HCT116 (cell line): ENCODE measurements around the gene NEK6. TPM values are rescaled to one million over a fixed set of nuclear protein-coding genes. Genes with fewer than 3 reads are reported as not detected.

Experiments used
- ATAC-seq: fragments of 200-7000 bp; cut with Tn5 transposase; 2 replicates; pipeline ENCODE4 v1.9.1; 2020; ENCODE audit warnings: mild to moderate bottlenecking, moderate library complexity
- BruUV-seq: library from RNA; stranded (reverse); fragments of 400-500 nt; replicated peaks from 2 replicates; lab custom pipeline; 2021; lab: Mats Ljungman, UMichigan
- CTCF ChIA-PET: fragments of 300-600 bp; sonication (Branson Sonifier 250); formaldehyde crosslinking; loops from one replicate; lab custom pipeline; 2021; ENCODE audit warnings: antibody characterized with exemption; lab: Charles Lee
- POLR2A ChIA-PET: fragments of 300-600, 350-600 bp; sonication (Branson Sonifier 250); formaldehyde crosslinking; loops from one replicate; lab custom pipeline; 2021; ENCODE audit warnings: antibody characterized with exemption; lab: Charles Lee
- RAD21 ChIA-PET, 2 experiments: fragments of 300-600 bp; sonication (Branson Sonifier 250); formaldehyde crosslinking; loops; one replicate each; lab custom pipeline; 2023; ENCODE audit warnings: low total read pairs in 2 of 2; ENCODE audit not compliant: uncharacterized antibody in 2 of 2, unreplicated experiment in 2 of 2, low non-redundant PET in 1 of 2; lab: Charles Lee
- DNase-seq: peaks from one replicate; pipeline ENCODE4 v3.0.0-alpha.2; 2010; ENCODE audit warnings: low read depth, low spot score
- H2AFZ ChIP-seq: fragments of 200-600 bp; shearing (Covaris generic), sonication (generic); 2 replicates; pipeline ENCODE4 v1.6.1; 2017; ENCODE audit warnings: low read depth, mixed run types, mixed read lengths, antibody characterized with exemption, low read length; ENCODE audit not compliant: poor library complexity, severe bottlenecking
- H3K27ac ChIP-seq: 2 replicates; pipeline ENCODE4 v1.5.1; 2012; ENCODE audit warnings: low read depth, low read length
- H3K27me3 ChIP-seq: fragments of 200-600 bp; sonication (generic); 2 replicates; pipeline ENCODE4 v1.6.1; 2016; ENCODE audit warnings: mixed run types, low read length, mixed read lengths; ENCODE audit not compliant: insufficient read depth
- H3K36me3 ChIP-seq, 2 experiments: fragments of 200-500 bp in 1 of 2; fragments of 200-600 bp in 1 of 2; sonication (Bioruptor generic) in 1 of 2; sonication (generic) in 1 of 2; 2 replicates each; pipeline versions ENCODE4 v1.5.1 to v1.6.1; 2014 to 2016; ENCODE audit warnings: low read length in 2 of 2, inconsistent platforms in 1 of 2, mixed read lengths in 1 of 2, mixed run types in 1 of 2; ENCODE audit not compliant: insufficient read depth in 2 of 2, control insufficient read depth in 1 of 2
- H3K4me1 ChIP-seq, 2 experiments: fragments of 200-600 bp in 1 of 2; sonication (generic) in 1 of 2; 2 replicates each; pipeline versions ENCODE4 v1.5.1 to v1.6.1; 2012 to 2017; ENCODE audit warnings: low read length in 2 of 2, inconsistent platforms in 1 of 2, mild to moderate bottlenecking in 1 of 2, mixed read lengths in 1 of 2, mixed run types in 1 of 2, moderate library complexity in 1 of 2; ENCODE audit not compliant: insufficient read depth in 2 of 2, control insufficient read depth in 1 of 2
- H3K4me2 ChIP-seq: fragments of 200-600 bp; sonication (generic); 2 replicates; pipeline ENCODE4 v1.6.1; 2017; ENCODE audit warnings: mixed run types, low read length, mixed read lengths
- H3K4me3 ChIP-seq, 2 experiments: fragments of 200-600 bp in 1 of 2; sonication (generic) in 1 of 2; replicated peaks in 1 of 2; 2 replicates each; pipeline ENCODE4 v1.5.1; 2011 to 2016; ENCODE audit warnings: low read length in 2 of 2, control low read depth in 1 of 2, low read depth in 1 of 2, mild to moderate bottlenecking in 1 of 2, mixed read lengths in 1 of 2, mixed run types in 1 of 2
- H3K79me2 ChIP-seq: fragments of 200-600 bp; sonication (generic); 2 replicates; pipeline ENCODE4 v1.6.1; 2017; ENCODE audit warnings: mild to moderate bottlenecking, mixed run types, low read length, moderate library complexity, mixed read lengths; ENCODE audit not compliant: insufficient read depth
- H3K9ac ChIP-seq: fragments of 200-600 bp; sonication (generic); 2 replicates; pipeline ENCODE4 v1.6.1; 2016; ENCODE audit warnings: low read length, mixed read lengths
- H3K9me2 ChIP-seq: fragments of 200-600 bp; sonication (generic), shearing (Covaris generic); 2 replicates; pipeline ENCODE4 v1.6.1; 2017; ENCODE audit warnings: mixed run types, mild to moderate bottlenecking, moderate library complexity; ENCODE audit not compliant: insufficient read depth
- H3K9me3 ChIP-seq, 2 experiments: fragments of 200-500 bp in 1 of 2; fragments of 200-600 bp in 1 of 2; sonication (Bioruptor generic) in 1 of 2; sonication (generic) in 1 of 2; 2 replicates each; pipeline ENCODE4 v1.6.1; 2014 to 2017; ENCODE audit warnings: low read length in 2 of 2, mixed read lengths in 2 of 2, inconsistent platforms in 1 of 2, low read depth in 1 of 2, mild to moderate bottlenecking in 1 of 2, mixed run types in 1 of 2, moderate library complexity in 1 of 2; ENCODE audit not compliant: control insufficient read depth in 1 of 2, insufficient read depth in 1 of 2
- H4K20me1 ChIP-seq: fragments of 200-600 bp; sonication (generic), shearing (Covaris generic); 2 replicates; pipeline ENCODE4 v1.6.1; 2017; ENCODE audit warnings: mixed run types, mild to moderate bottlenecking, moderate library complexity; ENCODE audit not compliant: insufficient read depth
- ATF3 ChIP-seq: IDR thresholded peaks from 2 replicates; pipeline ENCODE4 v1.6.1; 2012
- CTCF ChIP-seq, 3 experiments: fragments of 200-600 bp in 1 of 3; sonication (generic) in 1 of 3; IDR thresholded peaks in 2 of 3; conservative IDR thresholded peaks in 1 of 3; 2 replicates each; pipeline ENCODE4 v1.5.1; 2012 to 2017; ENCODE audit warnings: low read depth in 2 of 3, low read length in 2 of 3, antibody characterized with exemption in 1 of 3, borderline replicate concordance in 1 of 3, control low read depth in 1 of 3, mild to moderate bottlenecking in 1 of 3, mixed read lengths in 1 of 3, mixed run types in 1 of 3, moderate library complexity in 1 of 3; ENCODE audit not compliant: insufficient read depth in 1 of 3
- ELF1 ChIP-seq: IDR thresholded peaks from 2 replicates; pipeline ENCODE4 v1.6.1; 2012; ENCODE audit warnings: low read depth, borderline replicate concordance
- EZH2 ChIP-seq: fragments of 200-600 bp; sonication (generic); IDR thresholded peaks from 2 replicates; pipeline ENCODE4 v1.6.1; 2017; ENCODE audit warnings: antibody characterized with exemption, mixed run types
- FOSL1 ChIP-seq: IDR thresholded peaks from 2 replicates; pipeline ENCODE4 v1.6.1; 2012; ENCODE audit warnings: low read depth
- SIN3A ChIP-seq: IDR thresholded peaks from 2 replicates; pipeline ENCODE4 v1.6.1; 2012; ENCODE audit warnings: low read depth
- ZBTB33 ChIP-seq: IDR thresholded peaks from 2 replicates; pipeline ENCODE4 v1.6.1; 2011; ENCODE audit warnings: mild to moderate bottlenecking, low read length, moderate library complexity; ENCODE audit not compliant: insufficient replicate concordance; ENCODE audit errors: extremely low read depth
- ZFX ChIP-seq: fragments of 450-650 bp; IDR thresholded peaks from 2 replicates; pipeline ENCODE4 v1.6.1; 2017
- ZNF274 ChIP-seq: fragments of 200-500 bp; sonication (Bioruptor generic); IDR thresholded peaks from 2 replicates; pipeline ENCODE4 v1.6.1; 2014; ENCODE audit warnings: mild to moderate bottlenecking, low read depth, low read length, inconsistent platforms
- intact Hi-C: fragments of 100-400 bp; cut with micrococcal nuclease; formaldehyde crosslinking; loops from 2 replicates; pipeline ENCODE4 v1.10.0; 2022
- total RNA-seq: library from RNA; stranded (reverse); gene quantifications from one replicate; pipeline ENCODE4 v1.2.1, GENCODE V29; 2021; ENCODE audit not compliant: unreplicated experiment
- TF ChIP-seq, protein P1 (sequence below): IDR thresholded peaks from 2 replicates; pipeline ENCODE4 v1.6.1; 2012; ENCODE audit warnings: low read depth
- TF ChIP-seq, protein P2 (sequence below): IDR thresholded peaks from 2 replicates; pipeline ENCODE4 v1.6.1; 2012

NEK6 gene
- total RNA-seq, 1 experiment from 2014 or later: 40.8 TPM

GRCh38 chr9:124296796-124297550 is 39.2 kb downstream of the NEK6 start:
- ChIA-PET RAD21 (no interaction called here), CTCF (no interaction called here)
- Histone ChIP-seq H3K36me3 (0 out of 4 replicates have a peak, but pooled peaks cover 0 to under 1% of the 10 kb centered on the region in 2 experiments), H3K79me2 (peaks cover 11% of the 10 kb centered on the region; the same call in 1 of the 2 replicates)
- TF ChIP-seq ELF1: no peak
- TF ChIP-seq, protein P1, sequence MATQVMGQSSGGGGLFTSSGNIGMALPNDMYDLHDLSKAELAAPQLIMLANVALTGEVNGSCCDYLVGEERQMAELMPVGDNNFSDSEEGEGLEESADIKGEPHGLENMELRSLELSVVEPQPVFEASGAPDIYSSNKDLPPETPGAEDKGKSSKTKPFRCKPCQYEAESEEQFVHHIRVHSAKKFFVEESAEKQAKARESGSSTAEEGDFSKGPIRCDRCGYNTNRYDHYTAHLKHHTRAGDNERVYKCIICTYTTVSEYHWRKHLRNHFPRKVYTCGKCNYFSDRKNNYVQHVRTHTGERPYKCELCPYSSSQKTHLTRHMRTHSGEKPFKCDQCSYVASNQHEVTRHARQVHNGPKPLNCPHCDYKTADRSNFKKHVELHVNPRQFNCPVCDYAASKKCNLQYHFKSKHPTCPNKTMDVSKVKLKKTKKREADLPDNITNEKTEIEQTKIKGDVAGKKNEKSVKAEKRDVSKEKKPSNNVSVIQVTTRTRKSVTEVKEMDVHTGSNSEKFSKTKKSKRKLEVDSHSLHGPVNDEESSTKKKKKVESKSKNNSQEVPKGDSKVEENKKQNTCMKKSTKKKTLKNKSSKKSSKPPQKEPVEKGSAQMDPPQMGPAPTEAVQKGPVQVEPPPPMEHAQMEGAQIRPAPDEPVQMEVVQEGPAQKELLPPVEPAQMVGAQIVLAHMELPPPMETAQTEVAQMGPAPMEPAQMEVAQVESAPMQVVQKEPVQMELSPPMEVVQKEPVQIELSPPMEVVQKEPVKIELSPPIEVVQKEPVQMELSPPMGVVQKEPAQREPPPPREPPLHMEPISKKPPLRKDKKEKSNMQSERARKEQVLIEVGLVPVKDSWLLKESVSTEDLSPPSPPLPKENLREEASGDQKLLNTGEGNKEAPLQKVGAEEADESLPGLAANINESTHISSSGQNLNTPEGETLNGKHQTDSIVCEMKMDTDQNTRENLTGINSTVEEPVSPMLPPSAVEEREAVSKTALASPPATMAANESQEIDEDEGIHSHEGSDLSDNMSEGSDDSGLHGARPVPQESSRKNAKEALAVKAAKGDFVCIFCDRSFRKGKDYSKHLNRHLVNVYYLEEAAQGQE: no peak
- no peak for TF ChIP-seq FOSL1
- TF ChIP-seq CTCF (IDR thresholded peaks at IDR 0.05 in 2 of 3, conservative IDR thresholded peaks at IDR 0.05 in 1 of 3; ENCODE audit: borderline replicate concordance in 1 of 3, insufficient read depth in 1 of 3, low read depth in 2 of 3, low read length in 2 of 3): no peak
- no peak for TF ChIP-seq SIN3A
- TF ChIP-seq ATF3: no peak
- no peak for TF ChIP-seq EZH2
- no peak for TF ChIP-seq ZNF274
- TF ChIP-seq, protein P2, sequence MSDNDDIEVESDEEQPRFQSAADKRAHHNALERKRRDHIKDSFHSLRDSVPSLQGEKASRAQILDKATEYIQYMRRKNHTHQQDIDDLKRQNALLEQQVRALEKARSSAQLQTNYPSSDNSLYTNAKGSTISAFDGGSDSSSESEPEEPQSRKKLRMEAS: no peak
- TF ChIP-seq ZFX: no peak
- no peak for TF ChIP-seq ZBTB33
- TF ChIP-seq, all 23 proteins: peak for 0
- no peak overlapping the region for H2AFZ ChIP-seq
- no TSS peak for BruUV-seq
- peak overlapping the region; percentile 83 for H3K4me2 ChIP-seq
- H3K27me3 ChIP-seq: no peaks in the 10 kb centered on the region
- H4K20me1 ChIP-seq: no peaks in the 10 kb centered on the region
- no peaks in the 10 kb centered on the region for H3K9me3 ChIP-seq
- intact Hi-C loops: no loop called here
- no peak for DNase-seq
- peak overlapping the region; percentile 55; the same call in 1 of the 2 replicates for H3K27ac ChIP-seq
- no peaks in the 10 kb centered on the region for H3K9me2 ChIP-seq
- H3K4me1 ChIP-seq: peaks cover 47 to 91% of the 10 kb centered on the region in 2 experiments
- peak overlapping the region in 1 of 2 experiments; percentile 29; a peak in 2 of 4 replicates for H3K4me3 ChIP-seq
- peak; percentile 9 for ATAC-seq
- peak overlapping the region; percentile 57 for H3K9ac ChIP-seq
- POLR2A ChIA-PET: interaction anchor here (0.8 to 0.9 kb wide), 2 partner anchors 9 to 11 kb away, joined by 3 read pairs; no protein-coding TSS in a partner anchor
